Right cardiac atrium (tissue), 5 donors: Measurements from ENCODE around the gene ATP6V1C2. TPM values are rescaled to one million over a fixed set of nuclear protein-coding genes. Genes with fewer than 3 reads are reported as not detected.
"Not testable (repeated sequence)": the region's sequence is repeated elsewhere in the genome, so short reads cannot be mapped to it uniquely, and the experiment has no call there.

ENCODE experiments used
- ATAC-seq, 2 donors: fragments of 200-7000 bp; cut with Tn5 transposase; one replicate each; pipeline versions ENCODE4 v1.8.0 to v1.9.1; 2020; ENCODE audit warnings: moderate library complexity in 2 of 2, mild to moderate bottlenecking in 1 of 2
- DNase-seq, 3 donors: peaks; one replicate each; pipeline ENCODE4 v3.0.0-alpha.2; 2020
- H3K27ac ChIP-seq: one replicate; pipeline ENCODE4 v1.5.1; 2013; ENCODE audit warnings: mild to moderate bottlenecking, low read length, control low read depth, moderate library complexity
- H3K27me3 ChIP-seq: one replicate; pipeline ENCODE4 v1.6.1; 2013; ENCODE audit not compliant: control insufficient read depth, insufficient read depth
- H3K4me1 ChIP-seq: one replicate; pipeline ENCODE4 v1.6.1; 2013; ENCODE audit warnings: low read length; ENCODE audit not compliant: control insufficient read depth, insufficient read depth
- H3K4me3 ChIP-seq: one replicate; pipeline ENCODE4 v1.5.1; 2013; ENCODE audit warnings: low read length, control low read depth
- H3K9me3 ChIP-seq: one replicate; pipeline ENCODE4 v1.6.1; 2013; ENCODE audit warnings: low read length; ENCODE audit not compliant: control insufficient read depth
- WGBS: extraction: QIAGEN DNeasy Blood & Tissue Kit; methylation state at CpG from one replicate; pipeline ENCODE4 v1.1.7; 2013; 5-methylcytosine and 5-hydroxymethylcytosine counted together
- intact Hi-C, 4 donors: fragments of 100-400 bp; cut with DNase I; formaldehyde crosslinking; loops; one replicate each; pipeline versions ENCODE4 v1.11.0 to v1.14.0; 2022 to 2023
- polyA plus RNA-seq: library from polyadenylated mRNA; stranded (reverse); fragments of 200-250 nt; gene quantifications from one replicate; pipeline ENCODE4 v1.2.3, GENCODE V29; 2013
- total RNA-seq, 4 donors: library from RNA; stranded (reverse); fragmentation: NEBNext Ultra II Directional; extraction: Animal tissue kit (Norgen Biotek cat#: 25700); gene quantifications; one replicate each; pipeline ENCODE4 v1.2.1, GENCODE V29; 2021
- donor health status: healthy with polysubstance abuse.
- donor health status: DM: no; HTN: yes; CAD: no.
- donor health status: DM: no; HTN: no; CAD: no.
- donor health status: DM: no; HTN: yes; CAD: no; lungs with severe emphysema.
- donor health status: DM: yes; HTN: yes; CAD: no.

The ATP6V1C2 gene
- total and polyA plus RNA-seq, 5 donors: 0.09 to 0.52 (median 0.36) TPM; not detected in 2

DNA sequence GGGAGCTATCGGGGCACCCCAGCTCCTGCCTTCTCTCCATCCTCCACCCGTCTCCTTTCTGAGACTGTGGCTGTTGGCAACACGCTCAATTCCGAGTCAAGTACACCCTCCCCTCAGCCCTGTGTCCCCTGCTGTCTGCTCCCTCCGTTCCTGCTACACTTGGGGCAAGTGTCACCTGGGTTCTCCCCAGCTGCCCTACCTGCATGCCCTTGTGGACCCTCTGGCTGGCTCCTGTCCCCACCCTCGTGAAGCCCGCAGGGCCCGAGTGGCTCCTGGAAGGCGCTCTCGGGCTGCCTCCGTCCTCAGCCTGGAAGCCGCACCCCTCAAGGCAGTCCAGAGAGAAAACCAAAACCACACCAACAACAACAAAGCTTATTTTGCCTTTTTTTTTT is 57.3 kb downstream of the ATP6V1C2 start:
- 92% methylated on average over 12 of the region's 12 CpGs for WGBS
- Histone ChIP-seq H3K27me3 (no peaks in the 10 kb centered on the region), H3K4me1 (peaks cover 6% of the 10 kb centered on the region), H3K9me3 (no peaks in the 10 kb centered on the region), H3K4me3 (no peak overlapping the region), H3K27ac (no peak overlapping the region)
- intact Hi-C loops: no loop called here
- no peak for ATAC-seq
- DNase-seq: no peak

DNA sequence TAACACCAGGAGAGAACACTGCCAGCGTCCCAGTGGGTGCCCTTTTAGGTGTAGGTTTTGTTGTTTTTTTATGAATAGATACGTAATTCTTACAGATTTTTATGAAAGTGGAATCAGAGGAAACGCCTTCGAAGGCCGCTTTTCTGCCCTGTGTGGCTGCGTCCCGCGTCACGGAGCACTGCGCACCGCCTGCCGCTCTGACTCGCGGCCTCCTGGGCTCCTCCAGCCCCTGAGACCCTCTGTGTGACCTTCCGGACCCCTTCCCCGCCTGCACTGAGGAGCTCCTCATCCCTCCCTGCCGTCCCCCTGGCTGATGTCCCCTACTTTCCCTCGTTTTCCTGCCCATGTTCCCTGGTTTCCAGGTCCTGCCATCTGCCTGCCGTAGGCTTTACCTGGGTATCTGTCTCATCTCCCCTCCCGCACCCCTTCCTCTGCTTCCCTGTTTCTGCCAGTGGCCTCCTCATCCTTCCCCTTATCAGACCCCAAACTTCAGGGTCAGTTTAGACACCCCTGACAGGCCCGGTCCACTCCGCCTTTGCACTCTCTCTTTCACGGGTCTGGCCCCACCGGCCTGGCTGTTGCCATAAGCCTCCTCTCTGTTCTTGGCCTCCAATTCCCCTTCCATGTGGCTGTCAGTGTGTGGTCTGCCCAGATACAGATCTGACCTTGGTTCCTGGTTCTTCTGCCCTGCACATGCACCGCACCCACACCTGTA is 58.5 kb downstream of the ATP6V1C2 start:
- DNase-seq (no peak), ATAC-seq (no peak)
- no peaks in the 10 kb centered on the region for H3K4me1 ChIP-seq
- H3K27me3 ChIP-seq: no peaks in the 10 kb centered on the region
- H3K4me3 ChIP-seq: no peak overlapping the region
- H3K9me3 ChIP-seq: no peaks in the 10 kb centered on the region
- intact Hi-C loops: no loop called here
- 97% methylated on average over 25 of the region's 25 CpGs for WGBS
- no peak overlapping the region for H3K27ac ChIP-seq

GRCh38 chr2:10780491-10780820 is 59.0 kb downstream of the ATP6V1C2 start:
- Histone ChIP-seq H3K27me3 (no peaks in the 10 kb centered on the region), H3K27ac (no peak overlapping the region), H3K4me1 (no peaks in the 10 kb centered on the region), H3K4me3 (no peak overlapping the region), H3K9me3 (no peaks in the 10 kb centered on the region)
- ATAC-seq: no peak
- WGBS: 97% methylated on average over 11 of the region's 11 CpGs
- intact Hi-C loops: no loop called here
- no peak for DNase-seq

GRCh38 chr2:10780821-10781220 is 59.4 kb downstream of the ATP6V1C2 start:
- H3K27ac ChIP-seq, DNase-seq, H3K4me3 ChIP-seq, H3K27me3 ChIP-seq, H3K4me1 ChIP-seq, intact Hi-C loops, ATAC-seq, H3K9me3 ChIP-seq: not testable (repeated sequence)
- 96% methylated on average over 11 of the region's 11 CpGs for WGBS

DNA sequence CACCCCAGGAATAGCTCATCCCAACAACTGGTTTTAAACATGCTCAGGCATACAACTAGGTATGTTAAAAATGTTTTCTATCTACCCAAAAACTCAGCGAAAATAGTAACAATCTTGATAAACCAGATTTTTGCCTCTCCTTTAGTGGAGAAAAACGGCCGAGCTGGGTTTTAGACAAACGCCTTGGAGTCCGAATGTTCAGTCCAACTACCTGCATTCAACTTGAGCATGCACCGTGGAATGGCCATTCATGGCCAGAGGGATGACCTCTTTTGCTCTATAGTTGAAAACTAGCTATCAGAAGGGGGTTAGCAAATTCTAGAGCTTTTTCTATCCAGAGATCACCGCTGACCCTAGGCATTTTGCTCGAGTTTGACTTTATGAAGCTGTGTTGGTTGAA is 60.3 kb downstream of the ATP6V1C2 start:
- Histone ChIP-seq H3K4me1 (no peaks in the 10 kb centered on the region), H3K27ac (no peak overlapping the region), H3K9me3 (no peaks in the 10 kb centered on the region), H3K4me3 (no peak overlapping the region), H3K27me3 (no peaks in the 10 kb centered on the region)
- DNase-seq (no peak), ATAC-seq (no peak)
- WGBS: 96% methylated on average over 8 of the region's 8 CpGs
- intact Hi-C loops: no loop called here

DNA sequence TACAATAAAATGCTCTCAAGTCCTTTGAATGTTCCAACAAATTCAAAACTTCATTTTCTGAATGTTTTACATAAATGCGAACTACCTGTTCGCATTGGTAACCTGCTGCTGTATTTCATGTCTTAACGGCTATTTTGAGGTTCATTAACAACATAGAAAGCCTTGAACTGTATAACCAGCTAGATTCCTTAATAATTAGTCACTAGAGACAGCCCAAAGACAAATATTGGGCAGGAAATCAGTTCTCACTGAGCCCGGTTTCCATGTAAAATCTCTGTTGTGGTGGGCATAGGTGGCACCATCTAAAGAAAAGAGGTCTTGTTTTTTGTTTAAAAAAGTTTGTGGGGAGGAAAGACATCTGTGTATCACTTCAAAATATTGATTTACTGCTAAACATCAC is 62.0 kb downstream of the ATP6V1C2 start:
- intact Hi-C loops: no loop called here
- 92% methylated on average over 4 of the region's 4 CpGs for WGBS
- Histone ChIP-seq H3K4me1 (no peaks in the 10 kb centered on the region), H3K9me3 (no peaks in the 10 kb centered on the region), H3K27me3 (no peaks in the 10 kb centered on the region), H3K4me3 (no peak overlapping the region), H3K27ac (no peak overlapping the region)
- DNase-seq: no peak
- ATAC-seq: no peak

DNA sequence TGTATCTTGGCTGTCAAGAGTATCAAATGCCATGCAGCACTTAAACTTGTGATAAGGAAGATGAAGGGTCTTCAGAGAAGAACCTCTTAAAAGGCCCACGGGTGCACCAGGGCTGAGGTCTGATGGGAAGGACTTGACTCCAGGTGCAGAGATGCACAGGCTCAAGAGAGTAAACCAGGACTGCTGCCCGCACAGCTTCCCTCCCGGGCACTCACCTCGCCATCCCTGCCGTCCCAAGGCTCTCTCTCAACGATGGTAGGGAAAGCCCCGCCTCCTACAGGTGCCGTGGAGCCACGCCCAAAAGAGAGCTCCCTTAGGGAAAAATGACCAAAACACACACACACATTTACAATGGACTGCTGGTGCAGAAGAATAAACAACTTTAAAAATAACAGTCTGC is 63.3 kb downstream of the ATP6V1C2 start:
- H3K4me3 ChIP-seq: no peak overlapping the region
- WGBS: 87% methylated on average over 9 of the region's 9 CpGs
- ATAC-seq: no peak
- no peaks in the 10 kb centered on the region for H3K4me1 ChIP-seq
- H3K9me3 ChIP-seq: no peaks in the 10 kb centered on the region
- H3K27ac ChIP-seq: no peak overlapping the region
- H3K27me3 ChIP-seq: no peaks in the 10 kb centered on the region
- intact Hi-C loops: no loop called here
- no peak for DNase-seq

DNA sequence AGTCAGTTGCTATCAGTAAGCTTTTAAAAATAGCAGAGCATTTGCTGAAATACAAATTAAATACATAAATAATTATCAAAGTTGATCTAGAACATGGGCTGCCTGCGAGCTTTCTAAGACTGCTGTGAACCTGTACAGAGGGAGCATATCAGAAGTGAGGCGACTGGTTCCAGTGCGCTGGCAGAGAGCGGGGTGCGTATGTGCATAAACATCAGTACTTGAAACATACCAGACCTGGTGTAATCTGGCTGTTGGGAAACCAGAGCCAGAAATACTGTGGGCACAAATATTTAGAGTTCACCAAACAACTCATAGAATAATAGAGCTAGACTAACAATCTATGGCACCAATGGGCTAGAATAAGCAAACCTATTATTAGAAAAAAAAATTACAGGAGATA is 63.8 kb downstream of the ATP6V1C2 start:
- intact Hi-C loops: no loop called here
- no peaks in the 10 kb centered on the region for H3K4me1 ChIP-seq
- no peak overlapping the region for H3K27ac ChIP-seq
- no peaks in the 10 kb centered on the region for H3K9me3 ChIP-seq
- 84% methylated on average over 5 of the region's 5 CpGs for WGBS
- H3K27me3 ChIP-seq: no peaks in the 10 kb centered on the region
- no peak overlapping the region for H3K4me3 ChIP-seq
- ATAC-seq (no peak), DNase-seq (no peak)

- ATAC-seq: no peak
- intact Hi-C loops: no loop called here
- H3K9me3 ChIP-seq: no peaks in the 10 kb centered on the region
- H3K4me3 ChIP-seq: no peak overlapping the region
- 96% methylated on average over 12 of the region's 12 CpGs for WGBS
- DNase-seq: no peak
- H3K27me3 ChIP-seq: no peaks in the 10 kb centered on the region
- no peaks in the 10 kb centered on the region for H3K4me1 ChIP-seq
- H3K27ac ChIP-seq: no peak overlapping the region
These were observed 65.0 kb downstream of the ATP6V1C2 start for GRCh38 chr2:10786240-10786982.

DNA sequence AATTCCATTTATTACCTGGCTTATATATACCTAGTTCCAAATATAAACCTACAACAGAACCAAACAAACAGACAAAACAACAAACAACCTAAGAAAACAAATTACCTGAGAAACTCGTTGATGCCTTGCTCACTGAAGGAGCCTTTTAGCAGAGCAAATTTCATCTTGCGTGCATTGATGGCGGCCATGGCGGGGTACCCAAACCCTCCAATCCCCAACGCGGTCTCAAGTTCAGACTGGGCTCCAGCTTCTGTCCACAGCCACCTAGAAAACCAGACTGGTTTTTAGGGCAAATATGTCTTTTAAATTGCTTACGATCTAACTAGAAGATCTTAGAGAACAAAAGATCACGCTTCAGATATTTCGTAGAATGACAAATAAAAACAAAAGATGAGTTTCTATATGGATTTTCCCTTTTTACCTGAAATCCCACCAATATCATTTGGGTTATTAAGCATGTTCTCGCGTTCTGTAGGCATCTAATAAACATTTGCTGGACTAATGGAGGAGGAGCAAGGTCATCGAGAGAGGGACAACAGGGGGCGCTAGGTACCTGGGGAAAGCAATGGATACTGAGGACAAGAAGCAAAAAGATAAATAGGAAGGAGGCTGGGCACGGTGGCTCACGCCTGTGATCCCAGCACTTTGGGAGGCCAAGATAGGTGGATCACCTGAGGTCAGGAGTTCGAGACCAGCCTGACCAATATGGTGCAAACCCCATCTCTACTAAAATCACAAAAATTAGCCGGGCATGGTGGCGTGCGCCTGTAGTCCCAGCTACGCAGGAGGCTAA is 65.9 kb downstream of the ATP6V1C2 start:
- Histone ChIP-seq H3K27me3 (no peaks in the 10 kb centered on the region), H3K27ac (no peak overlapping the region), H3K9me3 (no peaks in the 10 kb centered on the region), H3K4me1 (no peaks in the 10 kb centered on the region), H3K4me3 (no peak overlapping the region)
- ATAC-seq: no peak
- intact Hi-C loops: no loop called here
- WGBS: 88% methylated on average over 20 of the region's 20 CpGs
- no peak for DNase-seq

DNA sequence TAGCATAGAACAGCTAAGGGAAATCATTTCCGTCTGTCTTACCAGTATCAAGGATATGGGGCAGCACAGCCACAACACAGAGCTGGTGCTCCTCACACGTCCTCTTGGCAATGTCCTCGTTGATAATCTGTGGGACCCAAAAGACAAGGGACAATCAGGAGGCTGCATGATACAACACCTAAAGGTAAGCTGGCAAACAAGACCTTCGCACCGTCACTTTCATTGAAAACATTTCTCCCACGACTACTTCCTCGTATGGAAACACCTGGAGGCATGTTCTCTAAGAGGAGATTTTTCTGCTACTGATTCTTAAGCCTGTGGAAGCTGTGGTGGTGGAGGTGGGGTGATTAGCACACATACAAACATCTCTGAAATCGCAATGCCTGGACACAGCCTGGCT is 67.4 kb downstream of the ATP6V1C2 start:
- Histone ChIP-seq H3K9me3 (no peaks in the 10 kb centered on the region), H3K27ac (no peak overlapping the region), H3K4me1 (no peaks in the 10 kb centered on the region), H3K27me3 (no peaks in the 10 kb centered on the region), H3K4me3 (no peak overlapping the region)
- 76% methylated on average over 8 of the region's 8 CpGs for WGBS
- ATAC-seq (no peak), DNase-seq (no peak)
- intact Hi-C loops: no loop called here
